Naive thymus-derived CD4-positive, alpha-beta T cell (primary cell): ENCODE results near the gene GJA8. TPM values are rescaled to one million over a fixed set of nuclear protein-coding genes. Genes with fewer than 3 reads are reported as not detected.
A peak's percentile ranks its signal among the peaks of the same experiment; 100 is the strongest.
"Not testable (repeated sequence)": the region's sequence is repeated elsewhere in the genome, so short reads cannot be mapped to it uniquely, and the experiment has no call there.

ENCODE experiments used
- ATAC-seq: fragments of 150-1000 bp; cut with Tn5 transposase; 2 replicates; pipeline ENCODE4 v1.10.0; 2021; ENCODE audit warnings: mild to moderate bottlenecking, moderate library complexity
- CTCF ChIA-PET: fragments of 350-600 bp; sonication (Branson Sonifier 250); formaldehyde crosslinking; loops from one replicate; lab custom pipeline; 2021; ENCODE audit warnings: antibody characterized with exemption; lab: Charles Lee
- POLR2A ChIA-PET: fragments of 350-600 bp; sonication (Branson Sonifier 250); formaldehyde crosslinking; loops from one replicate; lab custom pipeline; 2021; ENCODE audit warnings: antibody characterized with exemption, inconsistent platforms; lab: Charles Lee
- DNase-seq, 9 donors: peaks; one replicate each; pipeline versions ENCODE4 v3.0.0 to v3.0.0-alpha.2; 2020 to 2022; ENCODE audit warnings: mixed read lengths in 1 of 9
- H3K27ac ChIP-seq: one replicate; pipeline ENCODE4 v1.7.0; 2013; ENCODE audit warnings: mild to moderate bottlenecking, low read depth, low read length, moderate library complexity
- H3K27me3 ChIP-seq, 2 donors: one replicate each; pipeline ENCODE4 v1.7.0; 2013; ENCODE audit warnings: low read length in 2 of 2, mild to moderate bottlenecking in 2 of 2, moderate library complexity in 2 of 2; ENCODE audit not compliant: control insufficient read depth in 2 of 2, insufficient read depth in 2 of 2
- H3K36me3 ChIP-seq, 3 experiments: 1 replicate in 2 of 3; 2 replicates in 1 of 3; pipeline ENCODE4 v1.7.0; 2013; ENCODE audit warnings: low read length in 3 of 3, mild to moderate bottlenecking in 3 of 3, moderate library complexity in 1 of 3; ENCODE audit not compliant: insufficient read depth in 3 of 3, control insufficient read depth in 2 of 3
- H3K4me1 ChIP-seq, 2 donors: one replicate each; pipeline ENCODE4 v1.7.0; 2013; ENCODE audit warnings: low read length in 2 of 2, mild to moderate bottlenecking in 2 of 2, moderate library complexity in 1 of 2; ENCODE audit not compliant: control insufficient read depth in 2 of 2, insufficient read depth in 2 of 2
- H3K4me3 ChIP-seq: 2 replicates; pipeline ENCODE4 v1.7.0; 2013; ENCODE audit warnings: mild to moderate bottlenecking, low read length
- H3K9me3 ChIP-seq, 3 experiments: 1 replicate in 2 of 3; 2 replicates in 1 of 3; pipeline ENCODE4 v1.7.0; 2013; ENCODE audit warnings: low read length in 3 of 3; ENCODE audit not compliant: control insufficient read depth in 2 of 3
- H3K27ac Mint-ChIP-seq, 9 donors: one replicate each; pipeline ENCODE4 v1.8.0; 2020 to 2022; ENCODE audit warnings: mixed read lengths in 9 of 9, mild to moderate bottlenecking in 8 of 9, moderate library complexity in 5 of 9, inconsistent platforms in 2 of 9
- H3K27me3 Mint-ChIP-seq, 5 donors: one replicate each; pipeline ENCODE4 v1.8.0; 2021 to 2022; ENCODE audit warnings: mixed read lengths in 5 of 5, mild to moderate bottlenecking in 1 of 5
- H3K36me3 Mint-ChIP-seq, 5 donors: one replicate each; pipeline ENCODE4 v1.8.0; 2020 to 2022; ENCODE audit warnings: mixed read lengths in 5 of 5, mild to moderate bottlenecking in 3 of 5, inconsistent platforms in 1 of 5
- H3K4me1 Mint-ChIP-seq, 7 donors: one replicate each; pipeline ENCODE4 v1.8.0; 2020 to 2022; ENCODE audit warnings: mixed read lengths in 7 of 7, mild to moderate bottlenecking in 3 of 7, inconsistent platforms in 1 of 7
- H3K4me3 Mint-ChIP-seq, 10 donors: one replicate each; pipeline ENCODE4 v1.8.0; 2020 to 2022; ENCODE audit warnings: mild to moderate bottlenecking in 10 of 10, mixed read lengths in 10 of 10, moderate library complexity in 6 of 10, inconsistent platforms in 2 of 10
- H3K9me3 Mint-ChIP-seq, 11 donors: one replicate each; pipeline ENCODE4 v1.8.0; 2020 to 2022; ENCODE audit warnings: mixed read lengths in 11 of 11, mild to moderate bottlenecking in 4 of 11, inconsistent platforms in 1 of 11, moderate library complexity in 1 of 11
- intact Hi-C, 2 donors: fragments of 100-400 bp; cut with micrococcal nuclease; formaldehyde crosslinking; loops; one replicate each; pipeline ENCODE4 v1.15.1; 2023
- polyA plus RNA-seq, 2 donors: library from polyadenylated mRNA; unstranded; fragments of 300-500 nt; fragmentation: Illumina TruSeq; gene quantifications; one replicate each; pipeline ENCODE4 v1.2.3, GENCODE V29; 2021
- total RNA-seq, 6 experiments: library from RNA in 5 of 6; stranded (reverse) in 5 of 6; gene quantifications; 1 replicate in 5 of 6; 2 replicates in 1 of 6; pipeline ENCODE4 v1.2.3 and lab custom pipeline; 2021 to 2026

The GJA8 gene
- total and polyA plus RNA-seq, 7 experiments from 2014 or later: not detected

GRCh38 chr1:147919896-147920295 lies 17.3 kb downstream of the GJA8 start:
- no peaks in the 10 kb centered on the region for H3K36me3 Mint-ChIP-seq
- no peaks in the 10 kb centered on the region for H3K9me3 Mint-ChIP-seq
- H3K27ac Mint-ChIP-seq: no peak overlapping the region
- intact Hi-C loops: no loop called here
- ATAC-seq (no peak), DNase-seq (no peak)
- peaks cover 0 to 39% (median 19%) of the 10 kb centered on the region in 5 donors for H3K27me3 Mint-ChIP-seq
- H3K9me3 ChIP-seq: no peaks in the 10 kb centered on the region
- POLR2A ChIA-PET: interaction anchor here (0.6 kb wide), 1 partner anchor 345 kb away, joined by 3 read pairs; no protein-coding TSS in a partner anchor
- no peak overlapping the region for H3K4me3 ChIP-seq
- CTCF ChIA-PET: no interaction called here
- no peak overlapping the region for H3K27ac ChIP-seq
- peaks cover 0 to 7% of the 10 kb centered on the region in 2 donors for H3K27me3 ChIP-seq
- H3K4me3 Mint-ChIP-seq: no peak overlapping the region
- H3K36me3 ChIP-seq: no peaks in the 10 kb centered on the region
- no peaks in the 10 kb centered on the region for H3K4me1 ChIP-seq
- peaks cover 0 to 2% (median 0%) of the 10 kb centered on the region in 7 donors for H3K4me1 Mint-ChIP-seq

DNA sequence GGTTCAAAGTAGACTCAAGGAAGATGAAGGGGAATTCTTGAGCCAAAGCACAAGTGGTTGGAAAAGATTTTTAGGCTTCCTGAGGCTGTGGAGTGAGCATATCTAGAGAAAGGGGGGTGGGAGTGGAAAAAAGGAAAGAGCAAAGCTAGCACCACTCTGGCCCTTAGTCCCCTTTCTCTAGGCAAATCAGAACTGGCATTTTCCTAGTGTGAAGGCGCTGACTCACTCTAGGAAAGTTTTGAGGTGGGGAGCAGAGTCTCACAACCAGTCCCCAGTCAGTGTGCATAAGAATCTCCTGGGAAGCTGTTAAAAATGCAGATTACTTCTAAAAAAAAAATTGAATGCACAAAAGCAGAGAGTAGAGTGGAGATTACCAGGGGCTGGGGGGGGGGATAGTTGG lies 22.2 kb downstream of the GJA8 start:
- peaks cover 0 to 8% (median 0%) of the 10 kb centered on the region in 5 donors for H3K27me3 Mint-ChIP-seq
- H3K27me3 ChIP-seq: no peaks in the 10 kb centered on the region
- H3K27ac Mint-ChIP-seq: no peak overlapping the region
- peaks cover 0 to under 1% of the 10 kb centered on the region in 2 donors for H3K4me1 ChIP-seq
- H3K27ac ChIP-seq: no peak overlapping the region
- no peak overlapping the region for H3K4me3 Mint-ChIP-seq
- no peaks in the 10 kb centered on the region for H3K9me3 Mint-ChIP-seq
- ChIA-PET CTCF (no interaction called here), POLR2A (no interaction called here)
- intact Hi-C loops: no loop called here
- no peaks in the 10 kb centered on the region for H3K9me3 ChIP-seq
- no peaks in the 10 kb centered on the region for H3K36me3 Mint-ChIP-seq
- no peaks in the 10 kb centered on the region for H3K36me3 ChIP-seq
- H3K4me3 ChIP-seq: no peak overlapping the region
- DNase-seq (no peak), ATAC-seq (no peak)
- H3K4me1 Mint-ChIP-seq: peaks cover 0 to 7% (median 4%) of the 10 kb centered on the region in 7 donors

DNA sequence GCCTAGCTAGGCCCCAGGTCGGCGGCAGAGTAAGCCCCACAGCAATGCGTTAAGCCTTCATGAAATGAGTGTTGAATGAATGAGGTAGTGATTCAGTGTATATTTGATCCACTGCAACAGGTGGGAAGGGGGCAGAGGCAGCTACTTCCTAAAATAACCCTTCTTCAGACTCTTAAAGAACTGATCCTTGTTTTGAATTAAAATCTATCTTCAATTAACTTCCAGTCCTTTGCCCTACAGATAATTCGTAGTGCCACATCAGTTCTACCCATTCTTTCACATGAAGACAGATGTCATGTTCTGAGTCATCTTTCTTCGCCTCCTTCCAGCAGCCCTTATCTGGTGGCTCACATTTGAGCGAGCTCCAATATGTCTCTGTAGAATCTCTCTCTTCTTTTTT lies 24.6 kb downstream of the GJA8 start:
- H3K4me3 Mint-ChIP-seq, H3K4me3 ChIP-seq, intact Hi-C loops, DNase-seq, H3K9me3 Mint-ChIP-seq, CTCF ChIA-PET, H3K36me3 Mint-ChIP-seq, POLR2A ChIA-PET, ATAC-seq, H3K36me3 ChIP-seq, H3K27ac ChIP-seq, H3K27me3 ChIP-seq, H3K4me1 ChIP-seq, H3K9me3 ChIP-seq, H3K27me3 Mint-ChIP-seq: not testable (repeated sequence)
- Mint-ChIP-seq H3K4me1 (peaks cover 16 to 31% (median 22%) of the 10 kb centered on the region in 7 donors), H3K27ac (peak overlapping the region in 1 of 9 donors; percentile 38)

DNA sequence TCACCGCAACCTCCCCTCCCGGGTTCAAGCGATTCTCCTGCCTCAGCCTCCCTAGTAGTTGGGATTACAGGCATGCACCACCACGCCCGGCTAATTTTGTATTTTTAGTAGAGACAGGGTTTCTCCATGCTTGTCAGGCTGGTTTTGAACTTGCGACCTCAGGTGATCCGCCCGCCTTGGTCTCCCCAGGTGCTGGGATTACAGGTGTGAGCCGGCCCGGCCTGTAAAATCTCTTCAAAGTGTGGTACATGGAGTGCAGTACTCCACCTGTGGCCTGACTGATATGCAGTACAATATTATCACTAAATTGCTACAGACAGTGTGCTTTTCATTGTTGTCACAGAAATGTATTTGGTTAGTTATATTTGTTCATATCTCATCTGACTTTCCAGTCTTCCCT lies 25.1 kb downstream of the GJA8 start:
- not testable (repeated sequence) for H3K27ac Mint-ChIP-seq, H3K36me3 Mint-ChIP-seq

DNA sequence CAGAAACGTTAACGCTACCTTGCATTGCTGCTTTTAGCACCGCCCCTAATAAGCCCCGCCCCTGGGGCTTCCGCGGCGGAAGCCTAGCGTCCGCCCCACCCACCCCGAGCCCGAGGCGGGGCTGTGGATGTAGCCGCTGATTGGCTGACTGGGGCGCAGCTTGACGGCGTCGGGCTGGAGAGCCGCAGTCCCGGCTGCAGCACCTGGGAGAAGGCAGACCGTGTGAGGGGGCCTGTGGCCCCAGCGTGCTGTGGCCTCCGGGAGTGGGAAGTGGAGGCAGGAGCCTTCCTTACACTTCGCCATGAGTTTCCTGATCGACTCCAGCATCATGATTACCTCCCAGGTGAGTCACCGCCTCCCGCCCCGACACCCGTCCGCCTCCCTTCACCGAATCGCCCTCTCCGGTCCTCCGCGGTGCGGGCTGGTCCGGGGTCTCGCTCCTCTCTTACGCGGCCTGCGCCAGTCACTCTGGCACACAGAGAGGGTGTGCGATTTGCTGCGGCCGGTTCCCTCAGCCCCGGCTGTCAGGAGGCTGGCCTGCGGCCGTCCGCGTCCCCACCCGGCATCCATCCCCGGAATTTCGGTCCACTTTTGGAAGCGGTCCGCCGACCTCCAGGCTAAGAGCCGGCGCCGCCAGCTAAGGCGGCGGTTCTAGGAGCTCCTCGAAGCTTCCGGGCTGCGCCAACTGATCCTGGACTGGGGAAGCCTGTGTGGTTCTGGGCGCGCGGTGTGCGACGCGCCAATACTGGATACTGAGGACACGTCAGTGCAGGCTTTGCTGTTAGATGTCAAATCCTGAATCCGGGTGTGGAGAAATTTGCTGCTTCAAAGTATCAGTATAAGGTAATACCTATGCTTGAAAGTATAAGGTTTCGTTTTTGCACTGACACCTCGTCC lies 25.9 kb downstream of the GJA8 start, which contains the start of gene GPR89B:
Gene GPR89B, plus strand, starts transcription at position 185 of the 897 bp plus-strand sequence. Its CDS starts 117 bp downstream, at position 302.
- peak within 1 kb of the TSS; percentile 74 for H3K4me3 ChIP-seq
- H3K27me3 Mint-ChIP-seq, intact Hi-C loops, H3K4me1 ChIP-seq, H3K9me3 ChIP-seq, H3K27me3 ChIP-seq, H3K36me3 Mint-ChIP-seq, H3K36me3 ChIP-seq, H3K9me3 Mint-ChIP-seq, CTCF ChIA-PET, POLR2A ChIA-PET: not testable (repeated sequence)
- peak within 1 kb of the TSS; percentile 80 for H3K27ac ChIP-seq
- H3K4me1 Mint-ChIP-seq: peaks cover 21 to 44% (median 30%) of the 10 kb centered on the region in 7 donors
- peak within 1 kb of the TSS in 8 of 9 donors; percentile 46 to 84 (median 68) for H3K27ac Mint-ChIP-seq
- DNase-seq (peak; percentile 75 to 93 (median 89)), ATAC-seq (peak; percentile 99)
- peak within 1 kb of the TSS; percentile 67 to 90 (median 86) for H3K4me3 Mint-ChIP-seq

More for the DNA sequence above, 25.1 kb downstream of the GJA8 start:
- H3K4me1 ChIP-seq, ATAC-seq, H3K27me3 ChIP-seq, H3K9me3 ChIP-seq, H3K27ac ChIP-seq, CTCF ChIA-PET, DNase-seq, H3K36me3 ChIP-seq, H3K4me3 ChIP-seq, H3K9me3 Mint-ChIP-seq, H3K27me3 Mint-ChIP-seq, H3K4me3 Mint-ChIP-seq, POLR2A ChIA-PET, intact Hi-C loops: not testable (repeated sequence)
- peaks cover 18 to 36% (median 27%) of the 10 kb centered on the region in 7 donors for H3K4me1 Mint-ChIP-seq

- DNase-seq, H3K36me3 Mint-ChIP-seq, H3K4me1 ChIP-seq, H3K9me3 ChIP-seq, CTCF ChIA-PET, H3K9me3 Mint-ChIP-seq, H3K4me3 ChIP-seq, POLR2A ChIA-PET, H3K36me3 ChIP-seq, H3K27ac ChIP-seq, ATAC-seq, H3K27me3 Mint-ChIP-seq, intact Hi-C loops, H3K27me3 ChIP-seq: not testable (repeated sequence)
- peaks cover 24 to 47% (median 33%) of the 10 kb centered on the region in 7 donors for H3K4me1 Mint-ChIP-seq
- H3K4me3 Mint-ChIP-seq: peak overlapping the region in 6 of 10 donors; percentile 21 to 86 (median 67)
- H3K27ac Mint-ChIP-seq: peak overlapping the region in 3 of 9 donors; percentile 33 to 61 (median 37)
Measured at GRCh38 chr1:147931137-147931536, 28.5 kb downstream of the GJA8 start.
